ENCODE data around the gene OGFR. TPM values are rescaled to one million over a fixed set of nuclear protein-coding genes. Genes with fewer than 3 reads are reported as not detected.

Gene OGFR
- total RNA-seq, 6 experiments from 2014 or later: 37.8 to 42.2 (median 39.0) TPM

DNA sequence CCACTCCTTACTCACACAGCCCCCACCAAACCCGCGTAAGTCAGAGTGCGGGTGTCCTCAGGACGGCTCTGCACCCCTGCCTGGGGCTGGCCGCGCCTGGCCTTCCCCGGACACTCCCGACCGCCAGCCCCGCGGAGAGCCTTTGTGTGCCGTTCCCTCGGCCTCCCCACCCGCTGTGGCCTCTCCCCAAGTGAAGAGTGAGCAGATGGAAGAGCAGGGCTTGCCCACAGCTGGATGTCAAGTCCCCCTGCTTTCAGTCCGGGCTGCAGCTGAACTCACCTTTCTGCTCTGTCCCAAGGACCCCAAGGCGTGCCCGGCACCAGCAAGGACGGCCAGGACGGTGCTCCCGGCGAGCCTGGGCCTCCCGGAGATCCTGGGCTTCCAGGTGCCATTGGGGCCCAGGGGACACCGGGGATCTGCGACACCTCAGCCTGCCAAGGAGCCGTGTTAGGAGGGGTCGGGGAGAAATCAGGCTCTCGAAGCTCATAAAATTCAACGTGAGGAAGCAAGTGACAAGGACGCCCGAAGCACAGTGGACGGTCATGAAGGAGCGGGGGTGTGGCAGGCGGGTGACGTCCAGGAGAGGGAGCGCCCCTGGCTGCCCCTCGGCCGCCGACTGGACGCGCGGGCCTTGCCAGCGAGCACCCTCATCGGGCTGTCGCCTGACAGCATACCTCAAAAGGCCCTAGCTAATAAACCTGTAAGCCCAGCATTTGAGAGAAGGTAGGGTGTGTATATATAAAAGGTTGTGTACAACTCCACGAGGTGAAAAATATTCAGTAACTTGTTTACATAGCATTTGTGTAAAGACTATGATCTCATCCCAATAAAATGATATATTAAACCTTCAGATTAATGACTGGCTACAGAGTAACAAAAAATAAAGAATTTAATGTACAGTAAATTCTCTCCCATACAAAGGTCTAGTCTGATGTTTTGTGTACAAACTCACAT is 35.9 kb downstream of the OGFR start:
- TF ChIP-seq, protein P1, sequence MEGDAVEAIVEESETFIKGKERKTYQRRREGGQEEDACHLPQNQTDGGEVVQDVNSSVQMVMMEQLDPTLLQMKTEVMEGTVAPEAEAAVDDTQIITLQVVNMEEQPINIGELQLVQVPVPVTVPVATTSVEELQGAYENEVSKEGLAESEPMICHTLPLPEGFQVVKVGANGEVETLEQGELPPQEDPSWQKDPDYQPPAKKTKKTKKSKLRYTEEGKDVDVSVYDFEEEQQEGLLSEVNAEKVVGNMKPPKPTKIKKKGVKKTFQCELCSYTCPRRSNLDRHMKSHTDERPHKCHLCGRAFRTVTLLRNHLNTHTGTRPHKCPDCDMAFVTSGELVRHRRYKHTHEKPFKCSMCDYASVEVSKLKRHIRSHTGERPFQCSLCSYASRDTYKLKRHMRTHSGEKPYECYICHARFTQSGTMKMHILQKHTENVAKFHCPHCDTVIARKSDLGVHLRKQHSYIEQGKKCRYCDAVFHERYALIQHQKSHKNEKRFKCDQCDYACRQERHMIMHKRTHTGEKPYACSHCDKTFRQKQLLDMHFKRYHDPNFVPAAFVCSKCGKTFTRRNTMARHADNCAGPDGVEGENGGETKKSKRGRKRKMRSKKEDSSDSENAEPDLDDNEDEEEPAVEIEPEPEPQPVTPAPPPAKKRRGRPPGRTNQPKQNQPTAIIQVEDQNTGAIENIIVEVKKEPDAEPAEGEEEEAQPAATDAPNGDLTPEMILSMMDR (IDR thresholded peaks at IDR 0.05): no peak
- no peak for DNase-seq
- H3K9me3 Mint-ChIP-seq: no peaks in the 10 kb centered on the region

GRCh38 chr20:62841705-62842212 is 37.1 kb downstream of the OGFR start:
- no peak overlapping the region for H3K4me3 Mint-ChIP-seq
- no peak for DNase-seq
- peaks cover 3% of the 10 kb centered on the region; the same call in 1 of the 2 replicates for H3K27me3 Mint-ChIP-seq (ENCODE audit: insufficient read depth)
- H3K27ac Mint-ChIP-seq: no peak overlapping the region
- peaks cover 7% of the 10 kb centered on the region for H3K4me1 Mint-ChIP-seq (ENCODE audit: low read depth)
- peaks cover 25% of the 10 kb centered on the region for H3K36me3 Mint-ChIP-seq (ENCODE audit: low read depth)
- H3K9me3 Mint-ChIP-seq: no peaks in the 10 kb centered on the region
- TF ChIP-seq, protein P1 (IDR thresholded peaks at IDR 0.05): no peak

More for the DNA sequence above, 35.9 kb downstream of the OGFR start:
- H3K4me1 Mint-ChIP-seq (ENCODE audit: low read depth): peaks cover 7% of the 10 kb centered on the region
- no peak overlapping the region for H3K4me3 Mint-ChIP-seq
- H3K27ac Mint-ChIP-seq: no peak overlapping the region
- peaks cover 16% of the 10 kb centered on the region for H3K36me3 Mint-ChIP-seq (ENCODE audit: low read depth)
- H3K27me3 Mint-ChIP-seq (ENCODE audit: insufficient read depth): peaks cover 3% of the 10 kb centered on the region; the same call in 1 of the 2 replicates

DNA sequence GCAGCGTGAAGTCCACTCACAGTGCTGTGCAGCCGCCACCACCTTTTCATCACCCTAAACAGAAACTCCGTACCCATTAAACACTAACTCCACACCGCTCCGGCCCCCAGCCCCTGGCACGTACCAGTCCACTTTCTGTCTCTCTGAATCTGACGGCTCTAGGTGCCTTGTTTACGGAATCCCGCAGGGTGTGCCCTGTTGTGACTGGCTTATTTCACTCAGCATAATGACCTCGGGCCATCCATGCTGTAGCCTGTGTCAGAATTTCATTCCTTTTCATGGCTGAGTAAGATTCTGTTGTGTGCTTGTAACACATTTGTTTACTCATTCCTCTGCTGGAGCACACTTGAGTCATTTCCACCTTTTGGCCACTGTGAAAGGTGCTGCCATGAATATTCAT is 39.0 kb downstream of the OGFR start:
- Mint-ChIP-seq H3K4me3 (no peak overlapping the region), H3K36me3 (ENCODE audit: low read depth) (peaks cover 31% of the 10 kb centered on the region), H3K27me3 (ENCODE audit: insufficient read depth) (peaks cover 3% of the 10 kb centered on the region; the same call in 1 of the 2 replicates), H3K27ac (no peak overlapping the region), H3K4me1 (ENCODE audit: low read depth) (peaks cover 7% of the 10 kb centered on the region), H3K9me3 (no peaks in the 10 kb centered on the region)
- no peak for DNase-seq
- TF ChIP-seq, protein P1 (IDR thresholded peaks at IDR 0.05): no peak

DNA sequence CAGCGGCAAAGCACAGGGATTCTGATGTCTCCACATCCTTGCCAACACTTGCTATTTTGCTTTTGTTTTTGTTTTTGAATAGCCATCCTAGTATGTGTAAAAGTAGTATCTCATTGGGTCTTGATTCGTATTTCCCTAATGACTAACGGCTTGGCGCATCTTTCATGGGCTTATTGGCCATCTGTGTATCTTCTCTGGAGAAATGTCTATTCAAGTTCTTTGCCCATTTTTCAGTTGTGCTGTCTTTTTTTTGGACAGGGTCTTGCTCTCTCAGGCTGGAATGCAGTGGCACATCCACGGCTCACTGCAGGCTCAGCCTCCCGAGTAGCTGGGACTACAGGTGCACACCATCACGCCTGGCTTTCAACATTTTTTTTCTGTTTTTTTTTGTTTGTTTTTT is 39.5 kb downstream of the OGFR start:
- no peak overlapping the region for H3K27ac Mint-ChIP-seq
- peaks cover 7% of the 10 kb centered on the region for H3K4me1 Mint-ChIP-seq (ENCODE audit: low read depth)
- H3K27me3 Mint-ChIP-seq (ENCODE audit: insufficient read depth): peaks cover 3% of the 10 kb centered on the region; the same call in 1 of the 2 replicates
- no peak for DNase-seq
- TF ChIP-seq, protein P1 (IDR thresholded peaks at IDR 0.05): no peak
- no peak overlapping the region for H3K4me3 Mint-ChIP-seq
- peaks cover 31% of the 10 kb centered on the region for H3K36me3 Mint-ChIP-seq (ENCODE audit: low read depth)
- H3K9me3 Mint-ChIP-seq: no peaks in the 10 kb centered on the region

GRCh38 chr20:62845416-62846160 is 41.0 kb downstream of the OGFR start:
- no peak overlapping the region for H3K4me3 Mint-ChIP-seq

More at GRCh38 chr20:62845416-62846160, 41.0 kb downstream of the OGFR start:
- Mint-ChIP-seq H3K36me3 (ENCODE audit: low read depth) (peaks cover 35% of the 10 kb centered on the region), H3K4me1 (ENCODE audit: low read depth) (peaks cover 7% of the 10 kb centered on the region), H3K27me3 (ENCODE audit: insufficient read depth) (no peaks in the 10 kb centered on the region), H3K9me3 (no peaks in the 10 kb centered on the region), H3K27ac (no peak overlapping the region)
- TF ChIP-seq, protein P1 (IDR thresholded peaks at IDR 0.05): no peak
- DNase-seq: no peak
